Posterior vena cava (tissue), 2 donors: ENCODE data around the gene MPST. TPM values are rescaled to one million over a fixed set of nuclear protein-coding genes. Genes with fewer than 3 reads are reported as not detected.

Experiments
- DNase-seq: peaks from one replicate; pipeline ENCODE4 v3.0.0-alpha.2; 2020; ENCODE audit warnings: low spot score
- intact Hi-C, 2 donors: fragments of 100-400 bp; cut with DNase I; formaldehyde crosslinking; loops; one replicate each; pipeline versions ENCODE4 v1.14.1 to v1.14.2; 2022 to 2023
- total RNA-seq, 2 donors: library from RNA; stranded (reverse); fragmentation: NEBNext Ultra II Directional; extraction: Animal tissue kit (Norgen Biotek cat#: 25700); gene quantifications; one replicate each; pipeline ENCODE4 v1.2.1, GENCODE V29; 2021
- donor health status: DM: yes; HTN: yes; CAD: no.
- donor health status: DM: yes; HTN: yes; CAD: no.

MPST gene
- total RNA-seq, 2 donors from 2014 or later, result 19.7 to 21.0 TPM

DNA sequence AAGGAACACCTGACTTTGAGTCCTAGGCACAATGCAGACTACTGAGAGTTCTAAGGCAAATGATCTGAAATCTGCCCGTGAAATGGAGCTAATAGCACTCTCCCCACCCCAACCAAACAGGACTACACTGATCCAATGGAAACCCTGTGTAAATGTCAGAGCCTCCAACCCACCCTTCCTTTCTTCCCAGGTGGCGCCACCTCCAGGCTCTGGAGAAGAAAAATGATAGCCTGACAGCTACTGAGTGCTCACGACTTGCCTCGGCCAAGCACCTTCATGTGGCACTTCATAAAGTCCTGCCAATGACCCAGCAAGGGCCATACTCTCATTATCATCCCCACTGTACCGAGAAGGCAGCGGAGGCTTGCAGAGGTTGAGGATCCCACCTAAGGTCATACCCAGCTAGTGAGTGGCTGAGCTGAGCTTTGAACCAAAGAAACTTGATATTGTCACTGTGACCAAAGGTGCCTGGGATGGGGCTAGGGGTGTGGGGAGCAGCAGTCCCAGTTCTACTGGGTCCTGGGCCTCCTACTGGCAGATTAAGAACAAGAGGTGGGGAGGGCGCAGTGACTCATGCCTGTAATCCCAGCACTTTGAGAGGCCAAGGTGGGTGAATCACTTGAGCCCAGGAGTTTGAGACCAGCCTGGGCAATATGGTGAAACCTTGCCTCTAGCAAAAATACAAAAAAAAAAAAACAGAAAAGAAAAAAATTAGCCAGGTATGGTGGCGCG lies 20.8 kb upstream of the MPST start:
- peak; percentile 10 for DNase-seq
- intact Hi-C loops, result no loop called here

DNA sequence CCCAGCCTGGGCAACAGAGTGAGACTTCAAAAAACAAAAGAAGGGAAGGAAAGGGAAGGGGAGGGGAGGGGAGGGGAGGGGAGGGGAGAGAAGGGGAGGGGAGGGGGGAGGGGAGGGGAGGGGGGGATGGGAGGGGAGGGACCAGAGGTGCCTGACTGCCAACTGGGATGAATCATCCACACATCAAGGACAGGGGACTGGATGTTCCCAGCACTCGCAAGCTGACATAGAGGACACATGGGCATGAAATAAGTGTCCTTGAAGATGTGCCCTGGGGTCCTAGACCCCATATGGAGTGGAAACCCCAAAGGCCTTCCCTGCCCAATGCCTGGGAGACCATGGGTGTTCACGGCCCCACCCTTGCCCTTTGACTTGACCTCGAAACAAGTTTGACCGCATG lies 20.1 kb upstream of the MPST start:
- DNase-seq, result no peak
- intact Hi-C loops, result no loop called here

DNA sequence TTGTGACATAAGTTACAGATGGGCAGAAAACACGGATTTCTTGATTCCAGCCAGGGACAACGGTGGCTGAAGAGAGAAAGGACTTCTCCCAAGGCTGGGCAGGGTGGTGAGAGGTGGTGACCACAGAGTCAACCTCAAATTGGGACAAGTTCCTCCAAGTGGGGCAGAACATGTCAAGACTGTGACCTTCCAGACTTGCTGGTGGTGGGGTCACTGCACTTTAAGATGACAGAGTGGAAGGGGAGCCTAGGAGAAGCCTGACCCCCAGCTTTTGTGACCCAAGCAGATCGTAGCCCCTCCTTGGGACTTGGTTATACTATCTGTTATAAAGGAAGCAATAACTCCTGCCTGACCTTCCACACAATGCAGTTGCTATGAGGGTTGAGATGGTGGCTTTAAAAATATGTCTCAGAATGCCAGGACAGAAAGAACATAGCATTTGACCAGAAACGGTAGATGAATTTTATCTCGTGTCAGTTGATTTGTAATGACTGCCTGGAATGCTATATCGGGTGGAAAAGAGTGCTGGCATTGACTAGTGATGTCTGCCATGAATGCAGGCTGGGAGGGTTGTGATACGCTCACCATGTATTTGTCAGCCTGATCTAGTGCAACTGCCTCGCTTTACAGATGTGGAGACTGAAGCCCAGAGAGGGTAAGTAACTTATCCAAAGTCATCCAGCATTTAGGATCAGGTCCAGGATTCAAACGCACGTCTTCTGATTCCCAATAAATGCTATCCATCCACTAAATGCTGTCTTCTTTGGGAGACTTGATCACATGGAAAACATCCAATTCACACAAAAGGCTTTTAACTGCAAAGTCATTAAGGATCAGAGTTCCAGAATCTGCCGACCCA lies 18.6 kb upstream of the MPST start:
- DNase-seq, result peak; percentile 17
- intact Hi-C loops, result loop anchor here in 1 of 2 donors (10.0 kb wide), 1 partner anchor 426 kb away; no protein-coding TSS in a partner anchor

DNA sequence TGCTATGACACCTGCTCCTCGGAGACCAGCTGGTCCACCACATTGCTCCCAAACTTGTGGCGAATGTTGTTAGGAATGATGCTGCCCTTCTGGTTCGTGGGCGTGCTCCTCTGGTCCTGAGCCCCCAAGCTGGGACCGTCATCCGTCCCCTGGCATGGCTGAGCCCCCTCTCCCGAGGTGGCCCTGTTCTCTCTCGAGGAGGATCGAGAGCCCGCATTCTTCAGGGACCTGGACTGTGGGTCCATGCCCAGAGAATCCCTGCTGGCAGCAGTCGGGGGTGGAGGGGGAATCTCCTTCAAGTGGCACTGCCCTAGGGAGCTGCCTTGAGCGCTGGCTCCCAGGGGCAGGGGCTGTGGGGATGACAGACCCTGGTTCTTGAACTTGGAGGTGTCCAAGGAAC lies 17.7 kb upstream of the MPST start:
- DNase-seq, result peak; percentile 59

DNA sequence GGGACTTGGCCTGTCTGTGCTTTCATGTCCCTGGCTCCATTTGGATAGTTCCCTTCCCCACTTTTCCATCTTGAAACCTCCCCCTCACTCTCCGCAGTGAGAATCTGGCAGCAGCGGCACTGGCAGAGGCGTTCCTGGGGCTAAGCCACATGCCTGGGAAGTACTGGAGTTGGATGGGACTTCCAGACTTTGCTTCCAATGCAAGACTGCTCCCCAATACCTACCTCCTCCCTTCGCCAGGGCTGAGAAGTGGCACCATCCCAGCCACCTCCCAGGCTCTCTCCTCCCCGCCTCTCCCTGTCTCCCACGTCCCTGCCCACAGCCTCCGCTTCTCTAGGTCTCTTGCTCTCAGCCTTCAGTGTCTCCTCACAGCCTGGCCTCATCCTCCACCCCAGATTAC lies 16.9 kb upstream of the MPST start:
- peak; percentile 36 for DNase-seq
- intact Hi-C loops, result loop anchor here in 1 of 2 donors (10.0 kb wide), 1 partner anchor 428 kb away; no protein-coding TSS in a partner anchor

More for the DNA sequence above, 17.7 kb upstream of the MPST start:
- intact Hi-C loops, result loop anchor here in 1 of 2 donors (10.0 kb wide), 1 partner anchor 427 kb away; no protein-coding TSS in a partner anchor

DNA sequence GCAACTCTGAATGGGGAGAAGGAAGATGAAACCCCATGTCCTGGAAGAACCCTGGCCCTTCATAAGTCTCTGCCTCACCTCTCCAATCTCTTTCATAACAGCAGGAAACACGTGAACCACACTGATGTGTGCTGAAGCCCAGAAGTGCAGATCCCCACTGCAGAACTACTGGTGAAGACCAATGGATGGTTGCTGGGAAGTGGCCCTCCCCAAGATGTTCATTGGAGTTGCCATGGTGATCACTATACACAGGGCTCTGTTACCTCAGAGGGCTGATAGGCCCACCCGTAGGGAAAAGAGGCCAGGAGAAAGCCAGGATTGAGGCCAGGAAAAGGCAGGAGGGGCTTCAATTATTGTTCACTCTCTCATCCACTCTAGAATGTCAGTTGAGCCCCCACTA lies 11.9 kb upstream of the MPST start:
- intact Hi-C loops, result loop anchor here in 1 of 2 donors (10.0 kb wide), 1 partner anchor 433 kb away; no protein-coding TSS in a partner anchor
- no peak for DNase-seq

DNA sequence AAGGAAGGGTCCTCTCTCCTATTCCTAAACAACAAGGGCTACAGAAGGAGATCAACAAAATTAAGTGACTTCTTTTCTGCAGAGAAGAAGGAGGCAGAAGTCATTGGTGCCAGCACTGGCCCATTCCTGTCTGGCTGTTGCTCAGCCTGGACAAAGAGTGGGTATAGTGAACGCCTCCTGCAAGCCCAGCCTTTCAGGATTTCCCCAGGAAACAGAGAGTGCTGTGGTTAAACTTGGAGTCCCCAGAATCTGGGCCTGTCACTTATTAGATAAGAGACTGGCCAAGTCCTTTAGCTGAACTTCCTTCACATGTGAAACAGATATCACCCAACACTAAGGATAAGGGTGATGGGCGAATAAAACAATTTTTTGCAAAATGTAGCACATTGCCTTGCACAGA lies 11.2 kb upstream of the MPST start:
- intact Hi-C loops, result loop anchor here in 1 of 2 donors (10.0 kb wide), 1 partner anchor 434 kb away; no protein-coding TSS in a partner anchor
- DNase-seq, result no peak

DNA sequence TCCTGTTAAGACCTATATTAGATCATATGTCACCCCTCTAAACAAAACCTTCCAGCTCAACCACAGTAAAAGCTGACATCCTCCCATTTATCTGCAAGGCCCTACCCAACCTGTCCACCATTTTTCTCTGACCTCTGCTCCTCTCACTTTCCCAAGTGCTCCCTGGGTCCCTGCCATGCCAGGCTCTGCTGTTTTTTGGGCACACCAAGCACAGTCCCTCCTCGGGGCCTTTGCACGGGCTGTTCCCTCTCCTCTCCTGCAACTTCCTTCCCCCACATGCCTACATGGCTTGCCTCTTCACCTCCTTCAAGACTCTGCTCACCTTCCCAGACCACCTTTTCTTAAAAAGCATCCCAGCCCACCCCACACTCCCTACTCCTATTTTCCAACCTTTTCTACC lies 10.1 kb upstream of the MPST start:
- intact Hi-C loops, result loop anchor here in 1 of 2 donors (10.0 kb wide), 1 partner anchor 435 kb away; no protein-coding TSS in a partner anchor
- DNase-seq, result no peak

DNA sequence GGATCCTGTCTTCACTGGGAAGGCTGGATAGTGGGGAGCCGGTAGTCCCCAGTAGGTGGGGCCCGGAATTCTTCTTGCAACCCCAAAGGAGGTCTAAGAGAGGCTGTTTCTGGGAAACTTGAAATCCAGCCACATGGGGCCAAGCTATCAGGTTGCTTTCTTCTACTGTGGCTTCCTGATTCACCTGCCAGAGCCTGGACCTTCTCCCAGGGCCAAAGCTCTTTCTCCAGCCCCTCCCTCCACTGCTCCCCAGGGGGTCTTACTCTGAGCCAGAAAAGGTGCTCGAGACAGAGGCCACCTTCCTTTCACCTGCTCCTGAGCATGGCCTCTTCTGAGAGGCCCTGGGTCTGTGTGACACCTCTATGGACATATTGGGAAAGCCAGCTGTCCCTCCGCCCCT lies 9.4 kb upstream of the MPST start:
- DNase-seq, result no peak
- intact Hi-C loops, result no loop called here

DNA sequence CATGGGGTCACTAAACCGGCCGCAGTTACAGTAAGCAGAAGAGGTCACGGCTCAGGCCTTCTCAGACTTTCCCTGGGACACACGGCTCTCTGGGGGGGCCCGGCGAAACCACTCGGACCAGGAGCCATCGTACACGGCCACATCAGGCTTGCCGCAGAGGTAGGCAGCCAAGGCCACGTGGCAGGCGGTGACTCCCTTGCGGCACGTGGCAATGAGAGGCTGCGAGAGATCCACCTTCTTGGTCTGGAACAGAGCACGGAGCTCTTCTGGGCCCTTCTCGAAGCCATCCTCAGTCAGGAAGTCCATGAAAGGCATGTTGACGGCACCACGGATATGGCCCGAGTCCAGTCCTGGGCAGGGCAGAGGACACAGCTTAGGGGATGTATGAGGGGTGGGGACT lies 8.6 kb upstream of the MPST start:
- intact Hi-C loops, result no loop called here
- no peak for DNase-seq

DNA sequence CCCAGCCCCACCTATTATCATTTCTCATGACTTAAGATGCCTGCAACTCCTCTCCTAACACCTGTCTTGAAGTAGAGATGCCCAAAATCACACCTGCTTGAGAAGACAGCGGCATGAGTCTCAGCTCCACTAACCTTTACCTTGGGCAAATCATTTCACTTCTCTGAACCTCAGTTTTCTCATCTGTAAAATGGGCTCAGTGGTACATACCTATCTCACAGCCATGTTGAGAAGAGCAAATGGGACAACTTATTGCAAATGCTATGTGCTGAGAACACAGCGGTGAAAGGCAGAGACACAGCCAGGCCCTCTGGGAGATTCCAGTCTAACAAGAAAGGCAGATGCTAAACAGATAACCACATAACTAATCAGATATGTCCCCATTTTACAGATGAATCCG lies 8.1 kb upstream of the MPST start:
- DNase-seq, result no peak
- intact Hi-C loops, result no loop called here

DNA sequence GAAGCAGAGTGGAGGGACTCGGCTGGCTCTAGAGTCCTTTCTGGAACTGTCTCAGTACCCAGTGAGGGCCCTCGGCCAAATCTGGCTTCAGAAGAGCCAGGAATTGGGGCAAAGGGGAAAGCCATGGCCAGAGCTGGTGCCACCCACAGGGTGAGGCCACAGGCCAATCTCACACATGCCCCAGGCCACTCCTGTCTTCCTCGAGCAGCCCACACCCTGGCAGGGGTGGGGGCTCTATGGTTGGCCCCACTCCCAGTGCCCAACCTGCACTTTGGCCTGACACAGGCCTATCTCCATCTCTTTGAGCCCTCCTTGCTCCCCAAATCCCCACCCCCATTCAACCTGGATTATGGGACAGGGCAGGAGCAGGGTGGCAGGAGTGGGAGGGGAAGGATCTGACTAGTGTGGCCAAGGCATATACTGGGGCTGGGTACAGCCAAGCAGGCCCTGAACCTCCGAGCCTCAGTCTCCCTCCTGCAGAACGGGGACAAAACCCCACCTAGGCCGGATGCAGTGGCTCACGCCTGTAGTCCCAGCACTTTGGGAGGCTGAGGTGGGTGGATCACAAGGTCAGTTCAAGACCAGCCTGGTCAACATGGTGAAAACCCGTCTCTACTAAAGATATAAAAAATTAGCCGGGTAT lies 7.2 kb upstream of the MPST start:
- DNase-seq, result no peak
- intact Hi-C loops, result no loop called here

DNA sequence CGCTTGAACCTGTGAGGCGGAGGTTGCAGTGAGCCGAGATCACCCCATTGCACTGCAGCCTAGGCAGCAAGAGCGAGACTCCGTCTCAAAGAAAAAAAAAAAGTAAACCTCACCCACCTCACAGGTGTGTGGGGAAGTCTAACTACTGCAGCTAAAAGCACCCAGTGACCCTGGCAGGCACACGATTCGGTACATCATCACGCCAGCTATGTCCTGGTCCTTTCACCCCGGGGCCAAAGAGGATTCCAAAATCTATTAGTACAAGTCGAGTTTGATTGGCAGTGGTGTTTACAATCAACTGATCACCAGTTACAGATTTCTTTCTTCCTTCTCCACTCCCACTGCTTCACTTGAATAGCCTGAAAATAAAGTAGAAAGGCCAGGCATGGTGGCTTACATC lies 6.6 kb upstream of the MPST start:
- no peak for DNase-seq
- intact Hi-C loops, result no loop called here

DNA sequence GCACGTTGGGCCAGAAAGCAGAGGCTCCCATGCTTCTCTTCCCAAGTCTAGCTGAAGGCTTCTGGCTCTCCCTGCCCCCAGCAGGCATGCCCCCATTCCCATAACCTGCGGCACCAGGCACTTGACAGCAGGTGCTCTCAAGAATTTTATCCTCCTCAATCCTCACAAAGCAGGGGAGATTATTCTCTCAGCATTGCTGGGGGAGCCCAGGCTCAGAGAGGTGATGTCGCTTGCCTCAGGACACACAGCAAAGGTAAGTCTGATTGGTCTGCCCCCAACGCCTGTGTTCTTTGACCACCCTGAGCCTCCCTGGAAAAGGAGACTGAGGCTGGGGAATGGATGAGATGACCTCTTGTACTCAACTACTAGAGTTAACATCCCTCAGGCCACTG lies 5.1 kb upstream of the MPST start:
- intact Hi-C loops, result no loop called here

DNA sequence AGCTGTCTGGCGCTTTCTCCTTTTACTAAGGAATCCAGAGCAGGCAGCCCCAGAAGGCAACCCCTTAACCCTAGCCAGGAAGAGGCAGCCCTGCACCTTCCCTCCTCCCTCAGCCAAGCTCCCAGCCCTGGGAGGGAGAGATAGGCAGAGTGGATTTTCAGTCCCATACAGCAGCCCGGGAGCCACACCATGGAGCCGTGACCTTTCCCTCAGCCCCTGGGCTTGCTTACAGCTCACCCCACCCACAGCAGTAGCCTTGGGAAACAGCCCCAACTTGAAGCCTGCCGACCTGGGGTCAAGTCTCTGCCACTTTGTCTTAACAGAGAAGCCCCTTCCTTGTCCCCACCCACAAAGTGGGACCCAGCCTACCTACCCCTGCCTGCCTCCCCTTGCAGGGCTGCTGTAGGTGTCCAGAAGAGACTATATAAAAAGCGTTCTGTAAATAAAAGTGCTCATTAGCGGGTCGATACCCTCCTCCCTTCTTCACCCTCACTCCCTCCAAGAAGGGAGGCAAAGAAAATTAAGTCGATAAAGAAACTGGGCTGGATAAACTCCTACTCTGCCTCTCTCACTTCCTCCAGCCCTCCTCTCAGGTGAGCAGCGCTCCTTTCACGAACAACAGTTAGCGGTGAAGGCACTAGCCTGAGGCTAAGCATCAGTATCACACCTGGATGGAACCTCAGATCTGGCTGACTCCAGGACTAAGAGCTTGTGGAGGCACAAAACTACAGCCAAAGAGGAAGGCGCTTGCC lies 4.5 kb upstream of the MPST start:
- intact Hi-C loops, result no loop called here
- no peak for DNase-seq

More for the DNA sequence above, 5.1 kb upstream of the MPST start:
- DNase-seq, result no peak

DNA sequence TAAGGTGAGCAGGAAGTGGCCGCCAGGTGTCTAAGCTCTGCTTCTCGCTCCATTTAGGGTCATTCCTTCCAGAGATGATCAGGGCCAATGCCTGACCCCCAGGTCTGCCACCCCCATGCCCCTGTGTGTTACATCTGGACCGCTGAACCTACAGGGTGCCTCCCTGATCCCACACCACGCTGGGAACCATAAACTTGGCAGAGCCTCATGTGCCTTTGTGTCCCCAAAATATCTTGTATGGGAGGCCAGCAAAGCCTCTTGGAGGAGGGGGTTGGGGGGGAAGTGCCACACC lies 4.0 kb upstream of the MPST start:
- DNase-seq, result no peak
- intact Hi-C loops, result no loop called here

DNA sequence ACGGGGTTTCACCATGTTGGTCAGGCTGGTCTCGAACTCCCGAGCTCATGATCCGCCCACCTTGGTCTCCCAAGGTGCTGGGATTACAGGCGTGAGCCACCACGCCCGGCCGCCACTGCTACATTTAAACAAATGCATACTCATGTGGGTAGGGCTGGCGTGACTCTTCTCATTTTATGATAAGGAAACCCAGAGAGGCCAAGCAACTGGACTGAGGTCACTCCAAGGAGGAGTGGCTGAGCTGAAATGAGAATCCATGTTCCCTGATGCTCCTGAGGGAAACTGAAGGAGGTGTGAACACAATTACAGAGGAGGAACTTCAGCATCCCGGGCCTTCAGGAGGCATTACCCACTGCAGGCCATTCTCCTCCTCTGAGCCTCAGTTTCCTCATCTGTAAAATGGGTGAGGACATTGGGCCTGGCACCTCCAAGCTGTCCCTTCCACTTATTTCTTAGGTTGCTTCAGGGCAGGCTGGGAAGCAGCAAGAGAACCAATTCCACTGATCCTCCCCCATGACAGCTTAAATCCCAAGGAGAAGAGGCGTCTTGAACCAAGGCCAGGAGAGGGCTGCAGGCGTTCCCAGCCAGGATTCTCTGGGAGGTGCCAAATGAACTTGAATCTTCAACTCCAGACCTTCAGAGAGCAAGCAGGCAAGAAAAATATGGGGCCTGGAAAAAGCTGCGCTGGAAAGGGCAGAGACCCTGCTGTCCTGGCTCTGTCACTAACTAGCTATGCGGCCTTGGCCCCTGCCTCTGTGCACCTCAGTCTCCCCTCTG lies 3.2 kb upstream of the MPST start:
- intact Hi-C loops, result no loop called here
- DNase-seq, result no peak

DNA sequence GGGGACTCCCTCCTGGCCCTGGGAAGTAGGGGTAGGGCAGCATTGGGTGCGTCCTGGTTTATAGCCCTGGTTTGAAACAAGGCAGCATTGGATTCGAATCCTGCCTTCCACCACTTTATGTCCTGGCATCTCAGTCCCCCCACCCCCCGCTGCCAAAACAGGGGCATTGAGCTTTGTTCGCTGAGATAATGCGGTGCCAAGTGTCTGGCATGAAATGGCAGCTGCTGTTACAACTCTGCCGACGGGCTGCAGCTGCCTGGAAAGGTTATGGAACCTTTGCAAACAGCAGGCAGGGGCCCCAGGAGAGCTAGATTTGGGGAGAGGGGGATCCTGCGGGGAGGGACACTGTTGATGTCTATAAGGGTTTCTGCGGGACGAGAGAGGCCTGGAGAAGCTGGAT lies 2.2 kb upstream of the MPST start:
- intact Hi-C loops, result no loop called here
- no peak for DNase-seq
